Urinary bladder (tissue), 4 donors: ENCODE measurements around the gene UBE2F. TPM values are rescaled to one million over a fixed set of nuclear protein-coding genes. Genes with fewer than 3 reads are reported as not detected.
"Not testable (repeated sequence)": the region's sequence is repeated elsewhere in the genome, so short reads cannot be mapped to it uniquely, and the experiment has no call there.

Source experiments
- DNase-seq: peaks from one replicate; pipeline ENCODE4 v3.0.0-alpha.2; 2015; ENCODE audit errors: extremely low spot score
- H3K27ac ChIP-seq: one replicate; pipeline ENCODE4 v1.5.1; 2013; ENCODE audit warnings: low read depth, mild to moderate bottlenecking, moderate library complexity
- H3K36me3 ChIP-seq: one replicate; pipeline ENCODE4 v1.6.1; 2013; ENCODE audit warnings: mild to moderate bottlenecking, moderate library complexity; ENCODE audit not compliant: insufficient read depth
- H3K4me1 ChIP-seq: one replicate; pipeline ENCODE4 v1.6.1; 2013; ENCODE audit warnings: mild to moderate bottlenecking, moderate library complexity; ENCODE audit not compliant: insufficient read depth
- H3K4me3 ChIP-seq: one replicate; pipeline ENCODE4 v1.5.1; 2013; ENCODE audit warnings: low read depth, low read length
- WGBS: extraction: QIAGEN DNeasy Blood & Tissue Kit; methylation state at CpG from one replicate; pipeline ENCODE4 v1.1.7; 2013; 5-methylcytosine and 5-hydroxymethylcytosine counted together
- polyA plus RNA-seq: library from polyadenylated mRNA; stranded (reverse); fragments of 200-250 nt; gene quantifications from one replicate; pipeline ENCODE4 v1.2.3, GENCODE V29; 2013
- total RNA-seq: library from RNA; depleted of rRNA; stranded (reverse); fragments of >200 nt; gene quantifications from one replicate; pipeline ENCODE4 v1.2.3, GENCODE V29; 2014
- donor health status: healthy with polysubstance abuse.
- donor health status: healthy.

The UBE2F gene
- total and polyA plus RNA-seq, 2 donors = 25.9 to 38.3 TPM

GRCh38 chr2:238040918-238041317 lies 74.1 kb downstream of the UBE2F start:
- 93% methylated on average over 9 of the region's 9 CpGs for WGBS
- no peak overlapping the region for H3K27ac ChIP-seq
- no peaks in the 10 kb centered on the region for H3K4me1 ChIP-seq
- no peak for DNase-seq
- H3K36me3 ChIP-seq = no peaks in the 10 kb centered on the region
- H3K4me3 ChIP-seq = no peak overlapping the region

GRCh38 chr2:238042090-238042489 lies 75.3 kb downstream of the UBE2F start:
- Histone ChIP-seq H3K4me3 (no peak overlapping the region), H3K27ac (no peak overlapping the region), H3K36me3 (no peaks in the 10 kb centered on the region), H3K4me1 (no peaks in the 10 kb centered on the region)
- 94% methylated on average over 5 of the region's 5 CpGs for WGBS
- no peak for DNase-seq

DNA sequence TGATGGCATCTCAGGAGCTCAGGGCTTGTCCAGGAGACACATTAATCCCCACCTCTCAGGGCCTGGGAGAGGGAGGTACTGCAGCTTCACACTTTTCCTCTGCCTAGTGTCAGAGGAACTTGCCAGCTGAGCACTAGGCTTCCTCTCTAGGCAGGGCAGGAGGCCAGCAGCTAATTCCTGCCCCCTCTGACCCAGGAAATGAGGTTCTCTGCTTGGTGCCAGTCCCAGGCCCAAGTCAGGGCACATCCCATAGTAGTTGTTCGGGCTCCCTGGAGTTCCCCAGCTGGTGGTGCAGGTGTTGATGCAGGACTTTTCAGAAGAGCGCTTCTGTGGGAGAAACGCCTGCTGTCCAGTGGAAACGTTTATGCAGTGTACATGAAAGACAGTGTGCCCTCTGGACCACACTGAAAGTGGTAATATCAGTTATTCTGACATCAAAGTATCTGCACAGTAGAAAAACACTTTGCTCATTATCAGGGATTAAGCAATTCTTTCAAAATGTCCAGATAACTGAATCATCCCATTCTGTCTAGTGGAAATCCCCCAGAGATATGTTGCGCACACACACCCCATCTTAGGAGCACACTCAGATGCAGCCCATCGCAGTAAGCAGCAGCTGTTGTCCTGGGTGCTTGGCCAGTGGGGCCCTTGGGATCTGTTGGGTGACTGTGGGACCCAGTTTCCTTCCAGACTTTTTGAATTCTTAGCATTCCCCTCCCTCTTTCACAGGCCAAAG lies 76.2 kb downstream of the UBE2F start:
- no peaks in the 10 kb centered on the region for H3K36me3 ChIP-seq
- no peak overlapping the region for H3K27ac ChIP-seq
- DNase-seq = no peak
- no peak overlapping the region for H3K4me3 ChIP-seq
- WGBS = 89% methylated on average over 6 of the region's 6 CpGs
- H3K4me1 ChIP-seq = no peaks in the 10 kb centered on the region

GRCh38 chr2:238043851-238044250 lies 77.0 kb downstream of the UBE2F start:
- Histone ChIP-seq H3K4me1 (no peaks in the 10 kb centered on the region), H3K4me3 (no peak overlapping the region), H3K27ac (no peak overlapping the region), H3K36me3 (no peaks in the 10 kb centered on the region)
- no peak for DNase-seq
- WGBS = 94% methylated on average over 6 of the region's 6 CpGs

DNA sequence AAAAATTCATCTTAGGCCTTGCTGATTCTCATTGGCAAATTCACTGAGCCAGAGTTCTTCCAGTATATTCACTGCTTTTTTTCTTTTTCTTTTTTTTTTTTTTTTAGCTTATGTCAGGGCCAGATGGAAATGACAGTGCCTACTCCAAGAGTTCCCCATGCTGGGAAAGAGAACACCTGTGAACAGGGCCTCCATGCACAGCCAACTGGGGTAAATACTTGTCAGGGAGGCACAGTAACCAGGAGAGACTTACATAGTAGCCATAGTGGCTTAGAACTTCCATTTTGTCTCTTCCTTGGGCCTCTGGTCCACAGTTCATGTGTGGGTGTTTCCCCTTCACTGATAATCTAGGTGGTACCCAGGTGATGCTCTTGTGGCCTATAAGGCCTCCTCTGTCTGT lies 78.8 kb downstream of the UBE2F start:
- Histone ChIP-seq H3K27ac (no peak overlapping the region), H3K36me3 (no peaks in the 10 kb centered on the region), H3K4me1 (no peaks in the 10 kb centered on the region), H3K4me3 (no peak overlapping the region)
- no peak for DNase-seq

- 93% methylated on average over 2 of the region's 2 CpGs for WGBS
- no peak for DNase-seq
- Histone ChIP-seq H3K27ac (no peak overlapping the region), H3K4me3 (no peak overlapping the region), H3K36me3 (no peaks in the 10 kb centered on the region), H3K4me1 (no peaks in the 10 kb centered on the region)
These were observed 80.0 kb downstream of the UBE2F start for GRCh38 chr2:238046725-238047270.

GRCh38 chr2:238053191-238053776 lies 86.5 kb downstream of the UBE2F start:
- Histone ChIP-seq H3K4me1 (no peaks in the 10 kb centered on the region), H3K27ac (no peak overlapping the region), H3K4me3 (no peak overlapping the region), H3K36me3 (no peaks in the 10 kb centered on the region)
- no peak for DNase-seq
- 75% methylated on average over 2 of the region's 2 CpGs for WGBS

DNA sequence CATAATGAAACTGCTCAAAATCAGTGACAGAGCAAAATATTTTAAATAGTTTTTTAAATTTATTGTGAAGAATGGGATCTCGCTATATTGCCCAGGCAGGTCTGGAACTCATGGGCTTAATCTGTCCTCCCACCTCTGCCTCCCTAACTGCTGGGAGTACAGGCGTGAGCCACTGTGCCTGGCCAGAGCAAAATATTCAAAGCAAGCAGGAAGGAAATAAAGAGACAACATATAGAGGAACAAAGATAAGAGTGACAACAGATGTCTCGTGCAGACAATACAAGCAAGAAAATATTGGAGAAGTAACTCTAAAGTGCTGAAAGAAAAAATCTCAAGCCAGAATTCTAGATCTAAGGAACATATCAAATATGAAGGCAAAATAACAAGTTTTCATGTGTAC lies 89.0 kb downstream of the UBE2F start:
- Histone ChIP-seq H3K27ac (no peak overlapping the region), H3K36me3 (no peaks in the 10 kb centered on the region), H3K4me1 (peaks cover 3% of the 10 kb centered on the region), H3K4me3 (no peak overlapping the region)
- DNase-seq = no peak
- WGBS = 74% methylated on average over 3 of the region's 3 CpGs

GRCh38 chr2:238057696-238058575 lies 91.1 kb downstream of the UBE2F start:
- not testable (repeated sequence) for H3K4me1 ChIP-seq, H3K4me3 ChIP-seq, DNase-seq, H3K36me3 ChIP-seq, H3K27ac ChIP-seq
- WGBS = 91% methylated on average over 44 of the region's 44 CpGs

- WGBS = 82% methylated on average over 3 of the region's 3 CpGs
- Histone ChIP-seq H3K36me3 (no peaks in the 10 kb centered on the region), H3K4me3 (no peak overlapping the region), H3K4me1 (peaks cover 3% of the 10 kb centered on the region), H3K27ac (no peak overlapping the region)
- DNase-seq = no peak
These were observed 92.7 kb downstream of the UBE2F start for GRCh38 chr2:238059505-238059904.

GRCh38 chr2:238060096-238060541 lies 93.3 kb downstream of the UBE2F start:
- Histone ChIP-seq H3K36me3 (no peaks in the 10 kb centered on the region), H3K4me3 (peak overlapping the region; percentile 70), H3K27ac (peak overlapping the region; percentile 88), H3K4me1 (peaks cover 3% of the 10 kb centered on the region)
- WGBS = 1% methylated on average over 18 of the region's 18 CpGs
- no peak for DNase-seq

DNA sequence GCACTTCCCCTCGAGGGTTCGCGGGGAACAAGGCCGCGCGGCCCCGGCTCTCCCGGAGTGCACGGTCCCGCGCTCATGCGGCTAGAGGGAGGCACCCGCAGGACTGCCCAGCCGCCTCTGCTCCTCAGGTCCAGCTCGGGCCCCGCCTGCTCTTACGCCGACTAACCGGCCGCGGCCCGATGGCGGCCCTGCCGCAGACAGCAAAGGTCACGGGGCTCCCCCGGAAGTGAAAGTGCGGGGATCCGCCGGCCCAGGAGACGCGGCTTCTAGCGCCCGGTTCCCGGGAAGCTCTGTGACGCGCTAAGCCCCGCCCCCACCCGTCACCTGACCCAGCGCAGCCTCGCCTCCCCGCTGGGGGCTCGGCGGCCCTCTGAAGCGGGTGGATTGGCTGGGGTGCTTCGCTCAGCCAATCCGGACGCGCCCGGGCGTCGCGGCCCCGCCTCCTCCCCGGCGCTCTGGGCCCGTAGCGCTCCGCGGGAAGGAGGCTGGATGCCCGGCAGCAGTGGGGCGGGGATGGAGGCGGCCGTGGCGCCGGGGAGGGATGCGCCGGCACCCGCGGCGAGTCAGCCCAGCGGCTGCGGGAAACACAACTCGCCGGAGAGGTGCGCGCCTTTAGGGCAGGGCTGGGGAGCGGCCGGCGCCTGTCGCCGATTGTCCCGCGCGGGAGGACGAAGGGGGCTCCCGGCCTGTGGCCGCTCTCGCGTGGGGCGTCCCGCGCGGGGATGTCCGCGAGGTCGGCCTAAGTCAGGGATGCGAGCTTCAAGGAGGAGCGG lies 93.9 kb downstream of the UBE2F start, which contains the start of gene SCLY:
Gene SCLY, plus strand, starts transcription at position 460 of the 773 bp plus-strand sequence. Its CDS starts 54 bp downstream, at position 514.
- Histone ChIP-seq H3K4me1 (peaks cover 3% of the 10 kb centered on the region), H3K27ac (peak within 1 kb of the TSS; percentile 88), H3K36me3 (no peaks in the 10 kb centered on the region), H3K4me3 (peak within 1 kb of the TSS; percentile 77)
- peak; percentile 90 for DNase-seq
- WGBS = under 1% methylated on average over 98 of the region's 98 CpGs
